Measurements from ENCODE around the gene PRKG1.

The PRKG1 gene

DNA sequence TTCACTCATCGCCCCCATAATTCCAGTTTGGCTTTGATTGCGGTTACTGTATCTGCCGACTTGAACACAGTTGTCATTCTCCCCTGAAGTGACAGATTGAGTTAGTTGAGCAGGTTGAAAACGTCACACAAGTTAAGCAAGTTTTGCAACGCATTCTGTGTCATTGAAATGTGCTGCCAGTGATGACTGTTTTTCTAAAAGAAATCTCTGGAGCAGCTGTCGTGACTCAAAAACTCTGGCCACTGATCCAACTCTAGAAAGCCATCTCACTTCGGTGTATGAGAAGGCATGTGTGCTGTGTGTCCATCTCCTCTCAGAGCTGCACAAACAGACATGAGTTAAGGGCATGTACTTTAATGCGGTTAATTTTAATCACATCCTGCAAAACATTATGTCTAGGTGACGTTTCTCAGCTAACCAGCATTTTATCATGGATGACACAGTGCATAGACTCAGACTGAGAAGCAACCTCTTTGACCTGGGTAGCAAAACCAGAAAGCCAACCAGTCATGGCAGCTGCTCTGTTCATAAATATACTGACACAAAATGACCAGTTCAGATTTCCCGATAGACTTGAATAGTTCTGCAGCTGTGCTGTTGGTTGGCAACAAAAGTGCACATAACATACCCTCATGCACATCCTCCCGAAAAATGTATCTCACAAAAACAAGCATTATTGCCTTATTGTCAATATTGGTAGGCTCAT, 555.8 kb downstream of the PRKG1 start:
- no peak for DNase-seq

- DNase-seq, result no peak
Measured at GRCh38 chr10:51630640-51631005, 556.3 kb downstream of the PRKG1 start.

DNA sequence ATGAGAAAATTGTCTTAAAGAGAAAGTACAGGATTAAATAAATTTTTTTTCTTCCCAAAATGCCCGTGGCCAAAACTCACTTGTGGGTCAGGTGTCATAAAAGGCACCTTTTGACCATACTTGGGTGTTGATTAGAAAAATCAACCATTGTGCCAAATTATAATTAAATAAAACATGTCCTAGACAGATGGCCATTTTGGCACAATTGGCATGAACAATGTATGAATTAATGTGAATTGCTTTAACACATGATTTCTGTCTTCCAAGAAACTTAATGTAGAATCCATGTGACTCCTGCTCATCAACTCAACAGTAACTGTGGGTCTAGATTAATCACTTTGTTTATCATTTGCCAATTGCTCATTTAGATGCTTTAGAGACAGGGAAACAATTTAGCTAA, 561.1 kb downstream of the PRKG1 start:
- no peak for DNase-seq

GRCh38 chr10:51638211-51638610, 563.9 kb downstream of the PRKG1 start:
- no peak for DNase-seq

DNA sequence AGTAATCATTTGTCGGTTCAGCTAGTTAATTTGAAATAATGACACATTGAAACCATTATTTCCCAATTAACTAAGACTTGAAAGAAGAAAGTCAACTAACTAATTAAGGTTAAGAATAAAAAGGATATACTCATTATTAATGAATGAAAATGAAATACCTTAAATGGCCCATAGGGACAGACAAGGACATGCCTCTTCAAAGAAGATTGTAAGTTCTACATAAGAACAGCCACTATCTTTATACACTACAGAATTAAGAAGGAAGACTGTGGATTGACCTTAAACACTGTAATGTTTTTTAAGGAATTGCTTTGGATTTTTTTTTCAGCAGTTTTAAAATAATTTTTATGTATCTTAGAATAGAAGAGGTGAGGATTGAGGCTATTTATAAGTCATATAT, 564.5 kb downstream of the PRKG1 start:
- no peak for DNase-seq

GRCh38 chr10:51640120-51640819, 566.0 kb downstream of the PRKG1 start:
- no peak for DNase-seq

DNA sequence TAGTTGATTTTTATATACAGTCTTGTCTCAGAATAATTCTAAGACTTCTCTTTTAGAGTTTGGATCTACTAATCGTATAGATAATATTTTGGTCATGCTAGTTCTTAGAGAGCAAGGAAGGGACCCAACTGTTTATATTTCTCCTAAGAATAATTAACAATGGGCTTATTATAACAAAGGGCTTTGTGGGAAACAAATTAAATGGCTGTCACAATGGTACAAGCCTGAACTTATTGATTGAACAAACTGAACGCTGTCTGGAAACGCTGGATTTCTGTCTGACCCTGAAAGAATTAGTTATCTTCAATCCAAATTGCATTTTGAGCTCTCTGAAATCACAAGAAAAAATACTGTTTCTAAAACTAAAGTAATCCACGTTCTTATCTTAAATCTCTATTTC, 568.3 kb downstream of the PRKG1 start:
- no peak for DNase-seq

DNA sequence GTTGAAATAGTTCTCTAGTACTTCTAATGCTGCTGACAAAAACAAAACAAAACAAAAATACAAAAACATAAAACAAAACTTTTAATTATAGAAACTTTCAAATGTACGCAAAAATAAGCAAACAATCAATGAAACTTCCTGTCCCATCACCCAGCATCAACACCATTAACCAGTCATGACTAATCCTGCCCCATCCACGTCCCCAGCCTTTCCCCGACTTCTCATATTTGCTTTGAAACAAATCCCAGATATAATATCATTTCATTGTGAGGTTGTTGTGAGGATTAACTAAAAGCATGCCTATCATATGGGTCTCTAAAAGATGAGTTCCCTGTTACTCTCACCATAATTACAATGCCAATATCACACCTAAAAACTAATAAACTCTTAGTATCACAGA, 569.4 kb downstream of the PRKG1 start:
- DNase-seq, result no peak

DNA sequence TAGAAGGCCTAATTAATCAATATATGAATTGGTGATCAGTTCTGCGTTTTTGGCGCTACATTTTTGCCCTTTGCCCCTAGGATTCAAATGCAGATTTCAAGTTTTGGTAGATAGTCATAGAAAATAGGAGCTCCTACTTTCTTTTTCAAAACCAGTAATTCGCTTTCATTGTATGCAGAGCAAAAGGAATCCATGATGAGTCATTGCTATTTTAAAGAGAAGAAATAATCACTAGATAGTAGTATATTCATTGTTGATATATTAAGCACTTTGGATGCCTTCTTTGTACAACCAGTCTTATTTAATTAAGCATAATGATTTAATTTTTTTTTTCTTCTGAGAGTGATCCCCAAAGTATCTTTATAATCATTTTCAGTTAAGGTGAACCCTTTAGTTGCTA, 574.8 kb downstream of the PRKG1 start:
- DNase-seq, result no peak

DNA sequence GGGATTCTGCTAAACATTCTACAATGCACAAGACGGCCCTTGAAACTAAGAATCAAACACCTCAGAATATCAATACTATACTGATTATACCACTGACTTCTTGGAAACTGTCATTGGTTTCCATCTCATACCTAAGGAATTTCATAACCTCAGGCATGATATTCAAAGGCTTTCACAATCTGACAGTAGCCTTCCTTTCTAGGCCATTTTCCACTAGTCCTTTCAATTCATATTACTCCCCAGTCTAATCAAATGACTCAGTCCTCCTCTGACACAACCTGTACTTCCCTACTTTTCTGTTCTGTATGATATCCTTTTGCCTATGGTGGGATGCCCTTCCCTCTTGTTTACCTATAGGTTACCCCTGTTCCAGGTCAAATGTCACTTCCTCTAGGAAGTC, 576.8 kb downstream of the PRKG1 start:
- DNase-seq, result no peak

- no peak for DNase-seq
Measured at GRCh38 chr10:51653025-51653424, 578.7 kb downstream of the PRKG1 start.

- DNase-seq, result no peak
Measured at GRCh38 chr10:51654918-51655317, 580.6 kb downstream of the PRKG1 start.

DNA sequence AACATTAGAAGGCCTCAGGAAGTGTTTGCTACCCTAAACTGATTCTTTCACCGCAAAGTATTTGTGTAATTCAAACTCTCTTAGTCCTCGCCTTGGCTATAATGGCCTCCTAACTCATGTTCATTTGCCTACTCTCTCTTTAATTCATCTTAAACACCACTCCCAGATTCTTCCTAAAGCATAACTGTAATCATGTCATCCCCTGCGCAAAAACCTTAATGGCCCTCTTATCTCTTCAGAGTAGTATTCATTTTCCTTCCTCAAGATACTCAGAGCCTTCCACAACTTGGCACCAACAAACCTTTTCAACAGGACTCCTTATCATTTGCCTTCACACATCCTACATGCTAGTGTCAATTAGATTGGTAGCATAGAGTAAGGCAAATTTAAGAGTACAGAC, 582.2 kb downstream of the PRKG1 start:
- DNase-seq, result no peak

DNA sequence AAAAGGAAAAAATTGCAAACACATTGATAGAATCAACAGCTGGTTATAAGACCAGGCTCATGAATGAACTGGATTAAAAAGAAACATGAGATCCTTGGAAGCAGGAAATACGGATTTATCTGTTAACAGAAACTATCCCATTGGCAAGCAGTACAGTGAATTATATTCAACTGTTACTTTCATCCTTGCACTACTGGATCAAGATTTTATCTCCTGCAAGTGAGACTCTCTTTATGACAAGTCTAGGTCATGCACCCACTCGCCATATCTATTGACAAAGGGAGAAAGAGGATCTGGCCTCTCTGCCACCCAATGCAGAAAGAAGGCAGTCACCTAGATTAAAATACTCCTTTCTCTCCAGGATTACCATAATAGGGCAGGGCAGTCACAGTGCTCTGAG, 583.7 kb downstream of the PRKG1 start:
- DNase-seq, result no peak

DNA sequence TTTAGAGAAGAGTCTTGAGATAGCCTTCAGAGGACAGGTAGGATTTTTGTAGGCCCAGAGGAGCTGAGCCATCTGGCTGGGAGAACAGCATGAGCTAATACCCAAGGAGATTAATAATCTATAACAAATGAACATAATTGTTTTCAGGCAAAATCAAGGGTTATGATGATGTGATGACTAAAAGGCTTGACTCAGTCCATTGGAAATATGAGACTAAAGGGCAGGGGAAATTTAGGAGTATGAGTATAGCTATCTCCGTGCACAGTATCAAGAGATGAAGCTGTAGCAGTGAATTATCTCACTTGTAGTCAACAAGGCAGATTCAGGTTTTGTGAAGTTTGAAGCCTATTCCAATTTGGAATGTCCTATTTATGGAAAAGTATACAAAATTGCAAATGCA, 585.1 kb downstream of the PRKG1 start:
- no peak for DNase-seq

- no peak for DNase-seq
Measured at GRCh38 chr10:51663086-51663485, 588.8 kb downstream of the PRKG1 start.

- DNase-seq, result no peak
Measured at GRCh38 chr10:51666456-51666855, 592.2 kb downstream of the PRKG1 start.

DNA sequence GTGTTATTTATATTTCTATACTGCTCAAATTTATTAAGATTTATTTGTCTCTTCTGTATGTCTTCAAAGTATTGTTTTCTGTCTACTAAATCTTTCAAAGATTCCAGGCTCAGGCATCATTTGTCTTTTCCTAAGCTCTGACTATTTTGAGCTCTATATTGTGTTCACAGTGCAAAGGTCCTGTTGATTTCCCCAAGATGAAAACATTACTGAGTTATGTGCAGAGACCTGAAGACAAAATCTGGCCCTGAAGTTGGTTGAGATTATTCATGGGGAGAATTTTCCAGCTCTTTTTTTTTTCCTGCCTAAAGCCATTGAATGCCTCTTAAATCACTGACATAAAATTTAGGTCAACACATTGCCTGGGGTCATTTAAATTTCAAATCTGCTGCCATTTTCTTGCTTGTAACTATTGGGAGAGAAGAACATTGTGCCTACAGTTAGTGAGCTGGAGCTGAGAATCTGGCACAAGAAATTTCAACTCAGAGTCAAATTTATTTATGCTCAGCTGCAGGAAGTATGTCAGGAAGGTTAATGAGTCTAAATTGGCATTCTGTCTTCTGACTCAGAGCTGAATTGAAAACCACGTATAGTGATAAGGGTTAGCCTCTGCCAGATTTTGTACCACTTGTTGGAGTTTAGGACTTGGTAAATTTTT, 593.5 kb downstream of the PRKG1 start:
- no peak for DNase-seq

GRCh38 chr10:51668336-51668689, 594.0 kb downstream of the PRKG1 start:
- DNase-seq, result no peak

GRCh38 chr10:51669041-51669440, 594.8 kb downstream of the PRKG1 start:
- no peak for DNase-seq

DNA sequence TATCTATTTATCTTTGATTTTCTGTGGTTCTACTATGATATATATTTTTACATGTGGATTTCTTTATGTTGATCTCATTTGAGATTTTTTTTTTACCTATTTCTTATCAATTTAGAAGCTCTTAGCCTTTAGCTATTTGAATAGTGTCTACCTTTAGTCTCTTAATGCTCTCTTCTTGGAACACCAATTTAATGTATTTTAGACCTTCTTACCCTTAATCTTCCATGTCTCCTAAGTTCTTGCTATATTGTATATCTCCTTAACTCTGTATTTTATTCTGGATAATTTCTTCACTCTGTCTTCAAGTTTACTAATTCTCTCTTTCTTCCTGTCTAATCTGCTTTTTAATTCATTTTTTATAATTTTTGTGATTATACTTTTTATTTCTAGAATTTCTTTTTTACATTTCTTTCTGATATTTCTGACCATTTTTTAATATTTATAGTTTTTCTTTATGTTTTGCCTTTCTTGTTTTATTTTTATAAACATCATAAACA, 597.8 kb downstream of the PRKG1 start:
- DNase-seq, result no peak

GRCh38 chr10:51675088-51675487, 600.8 kb downstream of the PRKG1 start:
- no peak for DNase-seq

GRCh38 chr10:51679841-51680240, 605.6 kb downstream of the PRKG1 start:
- DNase-seq, result no peak

GRCh38 chr10:51683031-51683691, 608.9 kb downstream of the PRKG1 start:
- no peak for DNase-seq
